GM21526 (cell line): ENCODE data around the gene PRKN.

Experiments used
- ATAC-seq: cut with Tn5 transposase; IDR thresholded peaks from one replicate; pipeline ENCODE4 v1.9.1; 2021; ENCODE audit warnings: moderate library complexity; ENCODE audit not compliant: unreplicated experiment, low FRiP score

The PRKN gene

GRCh38 chr6:162262466-162263196 lies 464.9 kb downstream of the PRKN start:
- ATAC-seq: no peak

- no peak for ATAC-seq
These were observed 466.0 kb downstream of the PRKN start for GRCh38 chr6:162261598-162261997.

- no peak for ATAC-seq
These were observed 467.5 kb downstream of the PRKN start for GRCh38 chr6:162260027-162260426.

GRCh38 chr6:162258647-162259046 lies 468.9 kb downstream of the PRKN start:
- no peak for ATAC-seq

GRCh38 chr6:162256361-162256760 lies 471.2 kb downstream of the PRKN start:
- no peak for ATAC-seq

- no peak for ATAC-seq
These were observed 476.3 kb downstream of the PRKN start for GRCh38 chr6:162251257-162251656.

- ATAC-seq: no peak
These were observed 477.5 kb downstream of the PRKN start for GRCh38 chr6:162249907-162250642.

GRCh38 chr6:162245830-162246420 lies 481.6 kb downstream of the PRKN start:
- no peak for ATAC-seq

- ATAC-seq: no peak
These were observed 483.5 kb downstream of the PRKN start for GRCh38 chr6:162244031-162244430.

GRCh38 chr6:162242915-162243314 lies 484.7 kb downstream of the PRKN start:
- ATAC-seq: no peak

- ATAC-seq: no peak
These were observed 488.2 kb downstream of the PRKN start for GRCh38 chr6:162239330-162239729.

GRCh38 chr6:162238675-162239074 lies 488.9 kb downstream of the PRKN start:
- ATAC-seq: no peak

- no peak for ATAC-seq
These were observed 490.2 kb downstream of the PRKN start for GRCh38 chr6:162237331-162237730.

- ATAC-seq: no peak
These were observed 492.9 kb downstream of the PRKN start for GRCh38 chr6:162234631-162235030.

GRCh38 chr6:162230147-162230752 lies 497.3 kb downstream of the PRKN start:
- ATAC-seq: no peak

- no peak for ATAC-seq
These were observed 498.5 kb downstream of the PRKN start for GRCh38 chr6:162229093-162229492.

GRCh38 chr6:162226803-162227202 lies 500.8 kb downstream of the PRKN start:
- no peak for ATAC-seq

- no peak for ATAC-seq
These were observed 505.0 kb downstream of the PRKN start for GRCh38 chr6:162222521-162222920.

GRCh38 chr6:162220876-162221275 lies 506.7 kb downstream of the PRKN start:
- ATAC-seq: no peak

- ATAC-seq: no peak
These were observed 508.3 kb downstream of the PRKN start for GRCh38 chr6:162219266-162219665.

- no peak for ATAC-seq
These were observed 509.6 kb downstream of the PRKN start for GRCh38 chr6:162217811-162218493.
